ENCODE measurements around the gene MYO16. TPM values are rescaled to one million over a fixed set of nuclear protein-coding genes. Genes with fewer than 3 reads are reported as not detected.
A peak's percentile ranks its signal among the peaks of the same experiment; 100 is the strongest.

MYO16 gene
- total and polyA plus RNA-seq, 2 of the 4 experiments (the other 2 are of a cell fraction): under 0.01 to 0.03 TPM

GRCh38 chr13:109146393-109146792 lies 517.0 kb downstream of the MYO16 start:
- H2BK15ac ChIP-seq (ENCODE audit: low read depth, low read length): peak overlapping the region; percentile 76; the same call in 2 of the 3 replicates
- H3K27me3 ChIP-seq (ENCODE audit: control insufficient read depth, insufficient read depth, low read length): peaks cover 7% of the 10 kb centered on the region
- no peak overlapping the region for H3K9ac ChIP-seq (ENCODE audit: low read depth, low read length)
- H3K4ac ChIP-seq (ENCODE audit: low read depth, low read length): peak overlapping the region; percentile 78
- peak overlapping the region; percentile 86 for H2AK5ac ChIP-seq (ENCODE audit: low read depth, low read length)
- no peaks in the 10 kb centered on the region for H3K36me3 ChIP-seq (ENCODE audit: control insufficient read depth, insufficient read depth, low read length)
- no peak overlapping the region for H3K4me2 ChIP-seq (ENCODE audit: low read depth, low read length)
- DNase-seq (no peak), ATAC-seq (ENCODE audit: low read depth) (no peak)
- ChIA-PET POLR2A (ENCODE audit: unreplicated experiment) (no interaction called here), CTCF (interaction anchor here (0.7 to 1.0 kb wide), 4 partner anchors 128 to 963 kb away, joined by 3 to 4 read pairs (median 3); no protein-coding TSS in a partner anchor)
- peak overlapping the region; percentile 77; the same call in 1 of the 2 replicates for H4K5ac ChIP-seq (ENCODE audit: low read depth, low read length)
- no CpG with 5 or more reads among the region's 4 CpGs for WGBS, 2 experiments (ENCODE audit: extremely low coverage in 2 of 2, insufficient read length in 1 of 2)
- H4K8ac ChIP-seq (ENCODE audit: low read depth in 2 of 2, low read length in 2 of 2): peak overlapping the region; percentile 49 to 50; a peak in 3 of 4 replicates
- no peak overlapping the region for H3K4me3 ChIP-seq (ENCODE audit: insufficient read depth, low read depth, low read length)
- peak overlapping the region; percentile 86 for H2BK20ac ChIP-seq (ENCODE audit: low read depth, low read length)
- no peaks in the 10 kb centered on the region for H3K9me3 ChIP-seq (ENCODE audit: control insufficient read depth, insufficient read depth, low read length)
- H2BK5ac ChIP-seq (ENCODE audit: low read depth, low read length, poor library complexity, severe bottlenecking): peak overlapping the region; percentile 51
- no peak overlapping the region for H2AK9ac ChIP-seq (replicated peaks; ENCODE audit: low read depth, low read length, poor library complexity)
- in situ Hi-C loops (cut with MboI; ENCODE audit: low sequenced_read_pairs) (loop anchor here (5.0 kb wide), 1 partner anchor 961 kb away; no protein-coding TSS in a partner anchor), dilution Hi-C loops (cut with HindIII; ENCODE audit: low sequenced_read_pairs, unreplicated experiment) (no loop called here), intact Hi-C loops (cut with micrococcal nuclease) (loop anchor here (5.0 kb wide), 2 partner anchors 126 to 421 kb away; no protein-coding TSS in a partner anchor)
- H4K91ac ChIP-seq (ENCODE audit: insufficient read depth, low read depth, low read length): peak overlapping the region; percentile 75
- no peak overlapping the region for H3K23ac ChIP-seq (ENCODE audit: low read depth, low read length)
- peak overlapping the region; percentile 87 for H2BK120ac ChIP-seq (ENCODE audit: low read depth, low read length)
- H2AFZ ChIP-seq (replicated peaks; ENCODE audit: low read length, poor library complexity): no peak overlapping the region
- H3K79me1 ChIP-seq (ENCODE audit: low read depth in 1 of 2, low read length in 2 of 2): no peaks in the 10 kb centered on the region
- H3K14ac ChIP-seq (replicated peaks; ENCODE audit: low read depth, low read length): no peak overlapping the region
- H3K9me1 ChIP-seq (ENCODE audit: insufficient read depth, low read length): peaks cover 3% of the 10 kb centered on the region; the same call in 1 of the 2 replicates
- H3K27ac ChIP-seq (ENCODE audit: insufficient read depth, low read length): no peak overlapping the region
- H4K20me1 ChIP-seq (ENCODE audit: insufficient read depth, low read length): no peaks in the 10 kb centered on the region
- no peak overlapping the region; the same call in 1 of the 2 replicates for H3K56ac ChIP-seq (ENCODE audit: extremely low read depth, insufficient read depth, low read length)
- peak overlapping the region; percentile 79; the same call in 1 of the 2 replicates for H3K18ac ChIP-seq (ENCODE audit: low read depth, low read length)
- BruUV-seq (replicated peaks): no TSS peak
- TF ChIP-seq USF2 (IDR thresholded peaks at IDR 0.05; ENCODE audit: low read depth, low read length) (no peak), CTCF (conservative IDR thresholded peaks at IDR 0.05; ENCODE audit: low read depth, low read length) (no peak), CEBPB (IDR thresholded peaks at IDR 0.05; ENCODE audit: low read depth, low read length) (no peak), MAZ (IDR thresholded peaks at IDR 0.05; ENCODE audit: borderline replicate concordance, low read depth, low read length) (no peak), MAFK (IDR thresholded peaks at IDR 0.05; ENCODE audit: low read depth, low read length) (no peak), MXI1 (IDR thresholded peaks at IDR 0.05; ENCODE audit: borderline replicate concordance, low read depth, low read length) (no peak)
- peaks cover 9% of the 10 kb centered on the region for H3K4me1 ChIP-seq (ENCODE audit: control insufficient read depth, insufficient read depth, low read length)
